Islet precursor cell (in vitro differentiated cells): Measurements from ENCODE around the gene HP1BP3.
"Not testable (repeated sequence)": the region's sequence is repeated elsewhere in the genome, so short reads cannot be mapped to it uniquely, and the experiment has no call there.

Experiments used
- DNase-seq: peaks from one replicate; pipeline ENCODE4 v3.0.0-alpha.2; 2018

Gene HP1BP3, protein sequence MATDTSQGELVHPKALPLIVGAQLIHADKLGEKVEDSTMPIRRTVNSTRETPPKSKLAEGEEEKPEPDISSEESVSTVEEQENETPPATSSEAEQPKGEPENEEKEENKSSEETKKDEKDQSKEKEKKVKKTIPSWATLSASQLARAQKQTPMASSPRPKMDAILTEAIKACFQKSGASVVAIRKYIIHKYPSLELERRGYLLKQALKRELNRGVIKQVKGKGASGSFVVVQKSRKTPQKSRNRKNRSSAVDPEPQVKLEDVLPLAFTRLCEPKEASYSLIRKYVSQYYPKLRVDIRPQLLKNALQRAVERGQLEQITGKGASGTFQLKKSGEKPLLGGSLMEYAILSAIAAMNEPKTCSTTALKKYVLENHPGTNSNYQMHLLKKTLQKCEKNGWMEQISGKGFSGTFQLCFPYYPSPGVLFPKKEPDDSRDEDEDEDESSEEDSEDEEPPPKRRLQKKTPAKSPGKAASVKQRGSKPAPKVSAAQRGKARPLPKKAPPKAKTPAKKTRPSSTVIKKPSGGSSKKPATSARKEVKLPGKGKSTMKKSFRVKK

DNA sequence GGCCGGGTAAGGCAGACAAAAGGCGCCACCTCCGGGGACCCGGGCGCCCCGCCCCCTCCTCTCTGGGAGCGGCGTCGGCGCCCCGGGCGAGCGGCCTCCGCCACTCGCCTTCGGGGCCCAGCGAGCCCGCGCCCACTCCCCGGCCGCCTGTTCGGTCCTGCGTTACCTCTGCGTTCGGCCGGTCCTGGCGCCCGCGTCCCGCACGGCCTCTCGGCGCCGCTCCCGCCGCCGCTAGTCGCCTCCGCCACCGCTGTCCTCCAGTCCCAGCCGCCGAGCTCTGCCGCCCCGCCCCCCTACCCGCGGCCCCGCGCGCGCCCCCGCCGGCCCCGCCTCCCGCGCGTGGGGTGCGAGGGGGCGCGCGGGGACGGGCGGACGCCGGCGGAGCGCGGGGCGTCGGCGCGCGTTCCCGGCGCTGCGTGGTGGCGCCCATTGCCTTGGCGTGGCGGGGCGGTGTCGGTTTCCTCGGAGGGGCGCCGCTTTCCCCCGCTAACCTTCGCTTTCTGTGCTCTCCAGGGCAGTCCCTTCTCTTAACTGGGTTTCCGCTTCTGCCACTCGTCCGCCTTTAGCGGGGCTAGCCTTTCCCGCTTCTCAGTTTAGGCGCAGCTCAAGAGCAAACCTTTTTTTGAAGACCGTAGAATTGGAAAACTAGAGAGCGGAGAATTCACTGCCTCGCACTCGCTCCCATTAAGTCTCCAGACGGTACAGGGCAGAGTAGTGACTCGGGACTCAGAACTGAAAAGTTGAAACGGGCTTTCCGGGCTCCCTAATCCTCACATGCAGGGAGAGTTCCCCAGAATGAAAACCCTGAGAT, at the start of gene HP1BP3:
HP1BP3 (minus strand) TSS at position 279 of the 811 bp plus-strand sequence. CDS start 6,867 bp downstream, outside the sequence.
- DNase-seq = peak; percentile 85

- no peak for DNase-seq
These were observed 49.1 kb upstream of the HP1BP3 start for GRCh38 chr1:20836230-20836629.

- no peak for DNase-seq
These were observed 47.7 kb upstream of the HP1BP3 start for GRCh38 chr1:20834780-20835179.

GRCh38 chr1:20834192-20834591, 47.1 kb upstream of the HP1BP3 start:
- DNase-seq = no peak

GRCh38 chr1:20830378-20830777, 43.3 kb upstream of the HP1BP3 start:
- DNase-seq = no peak

DNA sequence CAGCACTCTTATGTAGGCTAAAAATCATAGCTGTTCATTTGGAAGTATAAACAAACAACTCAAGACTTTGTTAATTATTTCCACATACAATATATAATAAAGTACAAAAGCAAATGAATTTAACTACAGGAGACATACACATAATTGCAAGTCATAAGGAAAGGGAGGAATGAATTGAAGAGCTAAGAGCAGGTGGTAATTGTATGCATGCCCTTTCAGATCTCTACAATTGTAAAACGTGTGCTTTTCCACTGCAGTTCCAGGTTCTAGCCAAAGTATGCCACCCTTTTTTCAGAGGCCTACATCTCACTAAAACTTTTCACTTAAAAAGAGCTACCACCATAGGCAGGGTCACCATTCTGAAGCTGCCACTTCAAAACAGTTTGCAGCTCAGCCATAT, 42.8 kb upstream of the HP1BP3 start:
- DNase-seq = no peak

- no peak for DNase-seq
These were observed 42.4 kb upstream of the HP1BP3 start for GRCh38 chr1:20829531-20829930.

DNA sequence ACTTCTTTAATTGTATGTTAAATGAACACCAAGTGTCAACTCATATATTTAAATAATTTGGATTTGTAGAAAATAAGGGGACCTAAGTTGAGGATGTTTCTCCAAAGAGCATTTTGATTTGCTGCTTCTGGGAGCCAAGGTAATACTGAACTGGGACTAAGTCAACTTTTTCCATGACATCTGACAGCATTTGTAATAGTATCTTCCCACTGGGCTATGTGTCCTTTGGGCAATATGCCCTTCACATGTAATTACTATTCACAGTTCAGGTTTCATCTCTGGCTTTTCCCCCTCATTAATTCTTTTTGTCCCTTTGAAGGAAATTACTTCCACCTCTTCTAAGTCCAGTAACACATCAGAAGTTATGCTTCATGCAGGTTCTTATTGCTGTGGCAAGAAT, 36.7 kb upstream of the HP1BP3 start:
- DNase-seq = no peak

DNA sequence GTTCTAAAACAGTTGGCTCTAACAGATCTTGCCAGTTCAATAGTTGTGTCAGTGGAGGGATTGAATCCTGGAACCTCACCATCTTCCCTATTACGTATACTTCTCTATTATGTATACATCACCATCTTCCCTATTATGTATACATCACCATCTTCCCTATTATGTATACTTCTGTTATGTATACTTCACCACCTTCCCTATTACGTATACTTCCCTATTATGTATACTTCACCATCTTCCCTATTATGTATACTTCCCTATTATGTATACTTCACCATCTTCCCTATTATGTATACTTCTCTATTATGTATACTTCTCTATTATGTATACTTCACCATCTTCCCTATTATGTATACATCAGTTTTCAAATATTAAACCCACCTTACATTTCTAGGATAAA, 34.4 kb upstream of the HP1BP3 start:
- no peak for DNase-seq

DNA sequence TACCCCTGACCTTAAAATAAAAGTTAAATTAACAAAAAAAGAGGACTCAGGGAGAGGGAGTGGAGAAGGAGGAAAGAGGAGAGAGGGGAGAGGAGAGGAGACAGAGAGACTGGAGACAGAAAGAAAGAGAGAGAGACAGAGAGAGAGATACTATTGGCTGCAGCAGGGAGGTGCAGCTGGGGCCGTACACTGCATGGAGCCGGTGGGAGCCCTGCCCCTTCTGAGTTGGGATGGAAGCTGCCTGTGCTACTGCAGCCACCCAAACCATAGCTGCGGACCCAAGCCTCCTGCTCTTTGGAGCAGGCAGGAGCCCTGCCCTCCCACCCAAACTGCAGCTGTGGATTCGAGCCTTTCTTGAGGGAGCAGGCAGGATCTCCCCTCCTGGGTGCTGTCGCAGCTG, 32.7 kb upstream of the HP1BP3 start:
- DNase-seq = no peak

- DNase-seq = no peak
These were observed 27.4 kb upstream of the HP1BP3 start for GRCh38 chr1:20814534-20814871.

DNA sequence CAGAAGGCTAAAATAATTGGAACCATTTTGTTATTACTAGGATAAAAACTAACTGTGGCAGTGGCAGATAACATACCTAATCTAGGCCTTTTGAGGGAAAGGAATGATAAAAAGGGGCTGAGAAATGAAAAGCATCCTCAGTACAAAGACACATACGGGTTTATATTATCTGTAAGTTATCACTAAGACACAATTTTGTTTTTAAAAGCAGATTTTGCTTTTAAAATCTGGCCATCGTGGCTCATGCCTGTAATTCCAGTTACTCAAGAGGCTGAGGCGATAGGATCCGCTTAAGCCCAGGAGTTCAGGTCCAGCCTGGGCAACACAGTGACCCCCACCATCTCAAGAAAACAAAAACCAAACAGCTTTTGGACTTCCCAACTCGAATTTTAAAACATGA, 24.8 kb upstream of the HP1BP3 start:
- no peak for DNase-seq

- DNase-seq = no peak
These were observed 6.1 kb upstream of the HP1BP3 start for GRCh38 chr1:20793236-20793635.

DNA sequence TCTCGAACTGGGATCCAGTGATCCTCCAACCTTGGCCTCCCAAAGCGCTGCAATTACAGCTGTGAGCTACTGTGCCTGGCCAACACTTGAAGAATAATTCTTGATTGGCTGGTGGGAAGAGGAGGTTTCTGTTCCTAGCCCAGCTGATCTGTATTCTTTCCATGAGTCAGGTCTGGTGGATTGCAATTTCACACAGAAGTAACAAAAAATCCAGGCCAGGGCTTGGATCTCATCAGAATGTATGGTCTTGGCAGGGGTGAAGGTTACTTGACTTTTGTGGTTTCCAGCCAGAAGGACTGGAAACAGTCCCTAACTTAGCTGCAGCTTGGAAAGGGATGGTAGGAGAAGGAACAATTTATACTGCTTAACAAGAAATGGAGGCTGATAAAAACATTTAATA, 5.1 kb upstream of the HP1BP3 start:
- DNase-seq = peak; percentile 54

DNA sequence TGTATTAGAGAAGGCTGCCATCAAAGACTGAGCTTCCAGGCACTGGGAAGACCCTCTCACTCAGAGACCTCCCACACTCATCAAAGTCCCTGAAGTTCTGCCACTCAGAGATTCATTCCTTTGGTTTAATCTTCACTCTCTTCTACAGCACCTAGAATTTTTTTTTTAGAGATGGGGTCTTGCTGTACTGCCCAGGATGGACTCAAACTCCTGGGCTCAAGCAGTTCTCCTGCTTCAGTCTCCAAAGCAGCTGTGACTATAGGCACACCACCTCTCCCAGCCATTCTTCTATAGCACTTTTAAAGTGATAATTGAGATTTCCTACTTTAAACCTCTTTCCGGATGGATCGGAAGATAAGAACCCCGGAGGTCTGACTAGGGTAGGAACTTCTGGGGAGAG, 3.7 kb upstream of the HP1BP3 start:
- no peak for DNase-seq

DNA sequence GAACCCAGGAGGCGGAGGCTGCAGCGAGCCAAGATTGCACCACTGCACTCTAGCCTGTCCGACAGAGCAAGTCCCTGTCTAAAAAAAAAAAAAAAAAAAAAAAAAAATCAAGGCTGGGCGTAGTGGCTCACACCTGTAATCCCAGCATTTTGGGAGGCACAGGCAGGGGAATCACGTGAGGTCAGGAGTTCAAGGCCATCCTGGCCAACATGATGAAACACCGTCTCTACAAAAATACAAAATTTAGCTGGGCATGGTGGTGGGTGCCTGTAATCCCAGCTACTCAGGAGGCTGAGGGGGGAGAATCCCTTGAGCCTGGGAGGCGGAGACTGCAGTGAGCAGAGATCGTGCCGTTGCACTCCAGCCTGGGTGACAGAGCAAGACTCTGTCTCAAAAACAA, 2.5 kb upstream of the HP1BP3 start:
- DNase-seq = not testable (repeated sequence)

GRCh38 chr1:20787840-20788795, 1.0 kb upstream of the HP1BP3 start:
- peak; percentile 70 for DNase-seq

DNA sequence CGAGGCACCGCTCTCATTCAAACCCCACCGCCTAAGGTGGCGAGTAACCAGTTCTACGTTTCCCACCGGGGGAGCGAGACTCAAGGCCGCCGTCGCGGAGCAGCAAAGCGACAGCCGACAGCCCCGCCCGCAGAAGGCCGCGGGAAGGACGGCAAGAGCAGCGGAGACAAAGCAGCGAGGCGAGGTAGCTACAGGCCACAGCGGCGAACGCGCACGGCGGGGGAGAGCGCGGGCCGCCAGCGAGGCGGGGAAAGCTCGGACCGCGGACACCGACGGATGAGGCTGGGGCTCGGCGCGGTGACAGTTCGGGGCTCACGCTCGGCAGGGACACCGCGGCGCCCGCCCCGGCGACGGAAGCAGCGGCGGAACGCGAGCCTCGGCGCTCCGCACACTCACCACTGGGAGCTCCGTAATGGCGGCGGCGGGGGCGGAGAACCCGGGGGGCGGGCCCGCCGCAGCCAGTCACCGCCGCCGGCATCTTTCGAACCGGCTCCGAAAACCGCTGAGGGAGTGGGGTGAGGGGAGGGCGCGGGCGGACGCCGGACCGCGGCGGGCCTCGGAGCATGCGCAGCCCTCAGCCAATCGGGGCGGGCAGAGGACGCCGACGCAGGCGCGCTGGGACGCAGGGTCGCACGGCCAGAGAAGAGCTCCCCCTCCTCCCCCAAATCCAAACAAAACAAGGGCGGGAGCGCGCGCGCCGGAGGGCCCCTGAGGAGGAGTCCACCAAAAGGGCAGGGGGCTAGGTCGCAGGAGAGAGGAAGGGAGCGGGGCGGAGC, 666 bp downstream of the HP1BP3 start:
- DNase-seq = peak; percentile 99

GRCh38 chr1:20785907-20786252, 1.2 kb downstream of the HP1BP3 start:
- DNase-seq = no peak

DNA sequence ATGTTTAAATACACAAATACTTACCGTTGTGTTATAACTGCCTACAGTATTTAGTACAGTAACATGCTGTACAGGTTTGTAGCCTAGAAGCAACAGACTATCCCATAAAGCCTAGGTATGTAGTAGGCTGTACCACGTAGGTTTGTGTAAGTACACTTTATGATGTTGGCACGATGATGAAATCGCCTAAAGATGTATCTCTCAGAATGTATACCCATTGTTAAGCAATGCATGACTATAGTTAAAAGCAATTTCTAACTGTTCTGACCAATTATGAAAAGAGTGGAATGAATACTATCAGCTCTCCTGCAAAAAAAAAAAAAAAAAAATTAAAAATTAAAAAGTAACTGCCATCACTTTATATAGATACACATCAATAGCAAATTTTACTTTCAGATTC, 11.4 kb downstream of the HP1BP3 start:
- no peak for DNase-seq

- no peak for DNase-seq
These were observed 15.3 kb downstream of the HP1BP3 start for GRCh38 chr1:20771780-20772179.
